Activated CD8-positive, alpha-beta memory T cell treated with anti-CD3 and anti-CD28 coated beads for 24 hours (primary cell): ENCODE measurements around the gene CAST.

ENCODE experiments used
- DNase-seq: peaks from one replicate; pipeline ENCODE4 v3.0.0-alpha.2; 2020

The CAST gene

GRCh38 chr5:96645091-96645490 is 17.1 kb upstream of the CAST start:
- no peak for DNase-seq

GRCh38 chr5:96648023-96648422 is 14.2 kb upstream of the CAST start:
- DNase-seq = no peak

GRCh38 chr5:96648593-96648992 is 13.6 kb upstream of the CAST start:
- no peak for DNase-seq

GRCh38 chr5:96649251-96649662 is 12.9 kb upstream of the CAST start:
- no peak for DNase-seq

GRCh38 chr5:96649681-96650540 is 12.3 kb upstream of the CAST start:
- no peak for DNase-seq

- DNase-seq = no peak
Measured at GRCh38 chr5:96651047-96651446, 11.1 kb upstream of the CAST start.

- no peak for DNase-seq
Measured at GRCh38 chr5:96651948-96652753, 10.0 kb upstream of the CAST start.

- DNase-seq = no peak
Measured at GRCh38 chr5:96652769-96653454, 9.3 kb upstream of the CAST start.

GRCh38 chr5:96654209-96654608 is 8.0 kb upstream of the CAST start:
- no peak for DNase-seq

GRCh38 chr5:96655085-96655484 is 7.1 kb upstream of the CAST start:
- DNase-seq = no peak

- DNase-seq = no peak
Measured at GRCh38 chr5:96655506-96655905, 6.7 kb upstream of the CAST start.

GRCh38 chr5:96657068-96657467 is 5.1 kb upstream of the CAST start:
- DNase-seq = no peak

- no peak for DNase-seq
Measured at GRCh38 chr5:96658272-96658671, 3.9 kb upstream of the CAST start.

GRCh38 chr5:96659170-96659569 is 3.0 kb upstream of the CAST start:
- DNase-seq = no peak

- DNase-seq = peak; percentile 69
Measured at GRCh38 chr5:96660971-96661854, 963 bp upstream of the CAST start.

GRCh38 chr5:96662725-96663518 is 746 bp downstream of the CAST start:
- peak; percentile 96 for DNase-seq

- DNase-seq = no peak
Measured at GRCh38 chr5:96663608-96664007, 1.4 kb downstream of the CAST start.

GRCh38 chr5:96664669-96665068 is 2.5 kb downstream of the CAST start:
- DNase-seq = no peak

- no peak for DNase-seq
Measured at GRCh38 chr5:96668725-96669124, 6.5 kb downstream of the CAST start.

GRCh38 chr5:96669909-96670308 is 7.7 kb downstream of the CAST start:
- DNase-seq = no peak

GRCh38 chr5:96671441-96671840 is 9.3 kb downstream of the CAST start:
- no peak for DNase-seq

GRCh38 chr5:96673127-96673526 is 11.0 kb downstream of the CAST start:
- no peak for DNase-seq
